HCT116 (cell line): Measurements from ENCODE around the gene HMGCS2.

ENCODE experiments used
- ATF3 ChIP-seq: IDR thresholded peaks from 2 replicates; pipeline ENCODE4 v1.6.1; 2012
- CTCF ChIP-seq, 3 experiments: fragments of 200-600 bp in 1 of 3; sonication (generic) in 1 of 3; IDR thresholded peaks in 2 of 3; conservative IDR thresholded peaks in 1 of 3; 2 replicates each; pipeline ENCODE4 v1.5.1; 2012 to 2017; ENCODE audit warnings: low read depth in 2 of 3, low read length in 2 of 3, antibody characterized with exemption in 1 of 3, borderline replicate concordance in 1 of 3, control low read depth in 1 of 3, mild to moderate bottlenecking in 1 of 3, mixed read lengths in 1 of 3, mixed run types in 1 of 3, moderate library complexity in 1 of 3; ENCODE audit not compliant: insufficient read depth in 1 of 3
- EZH2 ChIP-seq: fragments of 200-600 bp; sonication (generic); IDR thresholded peaks from 2 replicates; pipeline ENCODE4 v1.6.1; 2017; ENCODE audit warnings: antibody characterized with exemption, mixed run types
- FOSL1 ChIP-seq: IDR thresholded peaks from 2 replicates; pipeline ENCODE4 v1.6.1; 2012; ENCODE audit warnings: low read depth
- MAX ChIP-seq: IDR thresholded peaks from 2 replicates; pipeline ENCODE4 v1.6.1; 2012
- POLR2A ChIP-seq: IDR thresholded peaks from 2 replicates; pipeline ENCODE4 v1.7.0; 2011; ENCODE audit warnings: borderline replicate concordance; ENCODE audit not compliant: insufficient read depth, insufficient read length; ENCODE audit errors: extremely low read depth
- POLR2AphosphoS5 ChIP-seq: IDR thresholded peaks from 2 replicates; pipeline ENCODE4 v1.6.1; 2011; ENCODE audit warnings: mild to moderate bottlenecking, low read depth, low read length, moderate library complexity
- RAD21 ChIP-seq: IDR thresholded peaks from 2 replicates; pipeline ENCODE4 v1.6.1; 2012; ENCODE audit warnings: low read depth, mild to moderate bottlenecking
- REST ChIP-seq: IDR thresholded peaks from 2 replicates; pipeline ENCODE4 v1.6.1; 2012; ENCODE audit warnings: low read depth
- SIN3A ChIP-seq: IDR thresholded peaks from 2 replicates; pipeline ENCODE4 v1.6.1; 2012; ENCODE audit warnings: low read depth
- SP1 ChIP-seq: IDR thresholded peaks from 2 replicates; pipeline ENCODE4 v1.6.1; 2012; ENCODE audit warnings: low read depth
- SRF ChIP-seq: IDR thresholded peaks from 2 replicates; pipeline ENCODE4 v1.6.1; 2012; ENCODE audit warnings: low read depth
- ZBTB33 ChIP-seq: IDR thresholded peaks from 2 replicates; pipeline ENCODE4 v1.6.1; 2011; ENCODE audit warnings: mild to moderate bottlenecking, low read length, moderate library complexity; ENCODE audit not compliant: insufficient replicate concordance; ENCODE audit errors: extremely low read depth
- ZFX ChIP-seq: fragments of 450-650 bp; IDR thresholded peaks from 2 replicates; pipeline ENCODE4 v1.6.1; 2017

GRCh38 chr1:119762953-119763352 lies 5.8 kb downstream of the HMGCS2 start:
- no peak for TF ChIP-seq SIN3A
- no peak for TF ChIP-seq POLR2AphosphoS5
- TF ChIP-seq MAX = no peak
- TF ChIP-seq CTCF (IDR thresholded peaks at IDR 0.05 in 2 of 3, conservative IDR thresholded peaks at IDR 0.05 in 1 of 3; ENCODE audit: borderline replicate concordance in 1 of 3, insufficient read depth in 1 of 3, low read depth in 2 of 3, low read length in 2 of 3) = no peak
- no peak for TF ChIP-seq ZBTB33
- TF ChIP-seq REST = no peak
- no peak for TF ChIP-seq POLR2A
- TF ChIP-seq SP1 = no peak
- TF ChIP-seq EZH2 = no peak
- TF ChIP-seq FOSL1 = no peak
- no peak for TF ChIP-seq ATF3
- no peak for TF ChIP-seq ZFX
- TF ChIP-seq SRF = no peak
- TF ChIP-seq RAD21 = no peak
